HepG2 (cell line): Measurements from ENCODE around the gene MT1F. TPM values are rescaled to one million over a fixed set of nuclear protein-coding genes. Genes with fewer than 3 reads are reported as not detected.
A peak's percentile ranks its signal among the peaks of the same experiment; 100 is the strongest.

Experiments used
- DR1 ChIP-seq: sonication (generic); formaldehyde crosslinking; IDR thresholded peaks from 2 replicates; pipeline ENCODE4 v1.8.0; 2021; ENCODE audit warnings: mild to moderate bottlenecking, missing genetic modification reagents, inconsistent platforms
- HHEX ChIP-seq: IDR thresholded peaks from 2 replicates; pipeline ENCODE4 v1.6.1; 2016; ENCODE audit warnings: control low read depth
- MEF2D ChIP-seq: sonication (generic); formaldehyde crosslinking; IDR thresholded peaks from 2 replicates; pipeline ENCODE4 v1.5.1; 2020; ENCODE audit warnings: mild to moderate bottlenecking, missing genetic modification reagents
- NAIF1 ChIP-seq: sonication (generic); formaldehyde crosslinking; IDR thresholded peaks from 2 replicates; pipeline ENCODE4 v1.5.0; 2020; ENCODE audit warnings: mild to moderate bottlenecking, missing genetic modification reagents, borderline replicate concordance
- SKI ChIP-seq: fragments of 450-650 bp; IDR thresholded peaks from one replicate; pipeline ENCODE4 v1.6.1; 2018; ENCODE audit warnings: mild to moderate bottlenecking; ENCODE audit not compliant: partially characterized antibody
- SNAPC2 ChIP-seq: sonication (generic); formaldehyde crosslinking; IDR thresholded peaks from 2 replicates; pipeline ENCODE4 v1.8.1; 2022; ENCODE audit warnings: mild to moderate bottlenecking, missing genetic modification reagents
- YY1 ChIP-seq: IDR thresholded peaks from 2 replicates; pipeline ENCODE4 v1.6.1; 2011; ENCODE audit warnings: low read length, low read depth, moderate library complexity, mild to moderate bottlenecking; ENCODE audit not compliant: insufficient read depth, insufficient replicate concordance
- ZNF225 ChIP-seq: sonication (generic); formaldehyde crosslinking; IDR thresholded peaks from 2 replicates; pipeline ENCODE4 v1.4.0; 2020; ENCODE audit warnings: mild to moderate bottlenecking, missing genetic modification reagents
- ZNF317 ChIP-seq: sonication (generic); formaldehyde crosslinking; IDR thresholded peaks from 2 replicates; pipeline ENCODE4 v1.5.0; 2020; ENCODE audit warnings: mild to moderate bottlenecking, missing genetic modification reagents
- ZNF335 ChIP-seq: sonication (generic); formaldehyde crosslinking; IDR thresholded peaks from 2 replicates; pipeline ENCODE4 v1.4.0; 2020; ENCODE audit warnings: missing genetic modification reagents
- ZNF558 ChIP-seq: sonication (generic); formaldehyde crosslinking; IDR thresholded peaks from 2 replicates; pipeline ENCODE4 v1.9.0; 2022; ENCODE audit warnings: mild to moderate bottlenecking, missing genetic modification reagents, borderline replicate concordance
- ZSCAN22 ChIP-seq: sonication (generic); formaldehyde crosslinking; IDR thresholded peaks from 2 replicates; pipeline ENCODE4 v1.4.0; 2020; ENCODE audit warnings: mild to moderate bottlenecking, missing genetic modification reagents
- polyA plus RNA-seq, 8 experiments: library from polyadenylated mRNA; depleted of rRNA in 3 of 8; stranded (reverse) in 7 of 8; unstranded in 1 of 8; fragments of >200 nt; fragmentation: Illumina TruSeq in 4 of 8; extraction: Trizol in 4 of 8; gene quantifications; 2 replicates each; pipeline versions ENCODE4 v1.2.1 to v1.2.3, GENCODE V29; 2011 to 2016; ENCODE audit warnings: low read depth in 4 of 8, missing spikeins in 1 of 8, mixed read lengths in 1 of 8; ENCODE audit not compliant: insufficient read depth in 1 of 8
- total RNA-seq, 5 experiments: library from RNA; depleted of rRNA; stranded (reverse); fragments of >200 nt; fragmentation: Illumina TruSeq; extraction: Trizol; gene quantifications; 2 replicates each; pipeline ENCODE4 v1.2.3, GENCODE V29; 2016; ENCODE audit warnings: low read depth in 1 of 5
- TF ChIP-seq, protein P1 (sequence below): sonication (generic); formaldehyde crosslinking; IDR thresholded peaks from 2 replicates; pipeline ENCODE4 v1.9.0; 2021; ENCODE audit warnings: mild to moderate bottlenecking, missing genetic modification reagents
- TF ChIP-seq, protein P2 (sequence below): sonication (generic); formaldehyde crosslinking; IDR thresholded peaks from 2 replicates; pipeline ENCODE4 v1.5.0; 2020; ENCODE audit warnings: mild to moderate bottlenecking, missing genetic modification reagents, borderline replicate concordance
- TF ChIP-seq, protein P3 (sequence below): sonication (generic); formaldehyde crosslinking; IDR thresholded peaks from 2 replicates; pipeline ENCODE4 v1.5.0; 2020; ENCODE audit warnings: missing genetic modification reagents
- TF ChIP-seq, protein P4 (sequence below): sonication (generic); formaldehyde crosslinking; IDR thresholded peaks from 2 replicates; pipeline ENCODE4 v1.4.0; 2020; ENCODE audit warnings: low read depth, mild to moderate bottlenecking, missing genetic modification reagents

The MT1F gene
- total and polyA plus RNA-seq, 2 of the 13 experiments (the other 11 are each of a cell fraction or from before 2014, with no cell fraction given): 1.9 to 169 TPM

DNA sequence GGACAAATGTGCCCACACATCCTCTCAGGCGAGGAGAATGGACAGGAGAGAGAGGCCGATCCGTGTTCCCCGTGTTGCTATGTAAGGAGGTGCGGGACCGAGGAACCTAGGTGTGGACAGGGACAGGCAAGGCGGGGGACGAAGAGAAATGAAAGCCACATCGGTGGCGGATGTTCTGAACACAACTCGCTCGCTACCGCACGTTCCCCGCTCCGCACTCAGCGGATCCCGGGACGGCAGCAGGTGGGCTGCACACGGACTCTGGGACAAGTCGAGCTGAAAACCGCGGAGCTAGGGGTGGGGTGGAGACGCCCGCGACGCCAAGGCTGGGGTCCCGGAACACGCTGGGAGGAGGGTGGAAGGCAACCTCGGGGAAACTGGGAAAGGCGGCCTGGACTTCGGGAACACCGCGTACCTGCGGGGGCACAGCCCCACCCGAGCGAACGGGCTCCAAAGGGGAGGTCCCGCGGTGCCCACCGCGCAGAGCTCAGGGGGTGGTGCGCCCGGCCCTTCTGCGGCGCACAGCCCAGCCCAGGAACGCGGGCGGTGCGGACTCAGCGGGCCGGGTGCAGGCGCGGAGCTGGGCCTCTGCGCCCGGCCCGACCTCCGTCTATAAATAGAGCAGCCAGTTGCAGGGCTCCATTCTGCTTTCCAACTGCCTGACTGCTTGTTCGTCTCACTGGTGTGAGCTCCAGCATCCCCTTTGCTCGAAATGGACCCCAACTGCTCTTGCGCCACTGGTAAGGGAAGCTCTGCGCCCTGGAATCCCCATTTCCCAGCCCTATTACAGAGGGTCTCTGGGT, 32.4 kb upstream of the MT1F start, which contains the start of gene MT1E (continued):
- TF ChIP-seq, protein P1, sequence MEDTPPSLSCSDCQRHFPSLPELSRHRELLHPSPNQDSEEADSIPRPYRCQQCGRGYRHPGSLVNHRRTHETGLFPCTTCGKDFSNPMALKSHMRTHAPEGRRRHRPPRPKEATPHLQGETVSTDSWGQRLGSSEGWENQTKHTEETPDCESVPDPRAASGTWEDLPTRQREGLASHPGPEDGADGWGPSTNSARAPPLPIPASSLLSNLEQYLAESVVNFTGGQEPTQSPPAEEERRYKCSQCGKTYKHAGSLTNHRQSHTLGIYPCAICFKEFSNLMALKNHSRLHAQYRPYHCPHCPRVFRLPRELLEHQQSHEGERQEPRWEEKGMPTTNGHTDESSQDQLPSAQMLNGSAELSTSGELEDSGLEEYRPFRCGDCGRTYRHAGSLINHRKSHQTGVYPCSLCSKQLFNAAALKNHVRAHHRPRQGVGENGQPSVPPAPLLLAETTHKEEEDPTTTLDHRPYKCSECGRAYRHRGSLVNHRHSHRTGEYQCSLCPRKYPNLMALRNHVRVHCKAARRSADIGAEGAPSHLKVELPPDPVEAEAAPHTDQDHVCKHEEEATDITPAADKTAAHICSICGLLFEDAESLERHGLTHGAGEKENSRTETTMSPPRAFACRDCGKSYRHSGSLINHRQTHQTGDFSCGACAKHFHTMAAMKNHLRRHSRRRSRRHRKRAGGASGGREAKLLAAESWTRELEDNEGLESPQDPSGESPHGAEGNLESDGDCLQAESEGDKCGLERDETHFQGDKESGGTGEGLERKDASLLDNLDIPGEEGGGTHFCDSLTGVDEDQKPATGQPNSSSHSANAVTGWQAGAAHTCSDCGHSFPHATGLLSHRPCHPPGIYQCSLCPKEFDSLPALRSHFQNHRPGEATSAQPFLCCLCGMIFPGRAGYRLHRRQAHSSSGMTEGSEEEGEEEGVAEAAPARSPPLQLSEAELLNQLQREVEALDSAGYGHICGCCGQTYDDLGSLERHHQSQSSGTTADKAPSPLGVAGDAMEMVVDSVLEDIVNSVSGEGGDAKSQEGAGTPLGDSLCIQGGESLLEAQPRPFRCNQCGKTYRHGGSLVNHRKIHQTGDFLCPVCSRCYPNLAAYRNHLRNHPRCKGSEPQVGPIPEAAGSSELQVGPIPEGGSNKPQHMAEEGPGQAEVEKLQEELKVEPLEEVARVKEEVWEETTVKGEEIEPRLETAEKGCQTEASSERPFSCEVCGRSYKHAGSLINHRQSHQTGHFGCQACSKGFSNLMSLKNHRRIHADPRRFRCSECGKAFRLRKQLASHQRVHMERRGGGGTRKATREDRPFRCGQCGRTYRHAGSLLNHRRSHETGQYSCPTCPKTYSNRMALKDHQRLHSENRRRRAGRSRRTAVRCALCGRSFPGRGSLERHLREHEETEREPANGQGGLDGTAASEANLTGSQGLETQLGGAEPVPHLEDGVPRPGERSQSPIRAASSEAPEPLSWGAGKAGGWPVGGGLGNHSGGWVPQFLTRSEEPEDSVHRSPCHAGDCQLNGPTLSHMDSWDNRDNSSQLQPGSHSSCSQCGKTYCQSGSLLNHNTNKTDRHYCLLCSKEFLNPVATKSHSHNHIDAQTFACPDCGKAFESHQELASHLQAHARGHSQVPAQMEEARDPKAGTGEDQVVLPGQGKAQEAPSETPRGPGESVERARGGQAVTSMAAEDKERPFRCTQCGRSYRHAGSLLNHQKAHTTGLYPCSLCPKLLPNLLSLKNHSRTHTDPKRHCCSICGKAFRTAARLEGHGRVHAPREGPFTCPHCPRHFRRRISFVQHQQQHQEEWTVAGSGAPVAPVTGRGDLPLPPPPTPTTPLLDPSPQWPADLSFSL (CRISPR knock-in tag): 0 out of 2 replicates have a peak, but pooled peaks have one; percentile 12
- no peak for TF ChIP-seq SNAPC2 (CRISPR knock-in tag)
- TF ChIP-seq MEF2D (CRISPR knock-in tag): peak; percentile 15; the same call in 1 of the 2 replicates
- TF ChIP-seq ZNF558: peak; percentile 75; the same call in 1 of the 2 replicates
- TF ChIP-seq, protein P2, sequence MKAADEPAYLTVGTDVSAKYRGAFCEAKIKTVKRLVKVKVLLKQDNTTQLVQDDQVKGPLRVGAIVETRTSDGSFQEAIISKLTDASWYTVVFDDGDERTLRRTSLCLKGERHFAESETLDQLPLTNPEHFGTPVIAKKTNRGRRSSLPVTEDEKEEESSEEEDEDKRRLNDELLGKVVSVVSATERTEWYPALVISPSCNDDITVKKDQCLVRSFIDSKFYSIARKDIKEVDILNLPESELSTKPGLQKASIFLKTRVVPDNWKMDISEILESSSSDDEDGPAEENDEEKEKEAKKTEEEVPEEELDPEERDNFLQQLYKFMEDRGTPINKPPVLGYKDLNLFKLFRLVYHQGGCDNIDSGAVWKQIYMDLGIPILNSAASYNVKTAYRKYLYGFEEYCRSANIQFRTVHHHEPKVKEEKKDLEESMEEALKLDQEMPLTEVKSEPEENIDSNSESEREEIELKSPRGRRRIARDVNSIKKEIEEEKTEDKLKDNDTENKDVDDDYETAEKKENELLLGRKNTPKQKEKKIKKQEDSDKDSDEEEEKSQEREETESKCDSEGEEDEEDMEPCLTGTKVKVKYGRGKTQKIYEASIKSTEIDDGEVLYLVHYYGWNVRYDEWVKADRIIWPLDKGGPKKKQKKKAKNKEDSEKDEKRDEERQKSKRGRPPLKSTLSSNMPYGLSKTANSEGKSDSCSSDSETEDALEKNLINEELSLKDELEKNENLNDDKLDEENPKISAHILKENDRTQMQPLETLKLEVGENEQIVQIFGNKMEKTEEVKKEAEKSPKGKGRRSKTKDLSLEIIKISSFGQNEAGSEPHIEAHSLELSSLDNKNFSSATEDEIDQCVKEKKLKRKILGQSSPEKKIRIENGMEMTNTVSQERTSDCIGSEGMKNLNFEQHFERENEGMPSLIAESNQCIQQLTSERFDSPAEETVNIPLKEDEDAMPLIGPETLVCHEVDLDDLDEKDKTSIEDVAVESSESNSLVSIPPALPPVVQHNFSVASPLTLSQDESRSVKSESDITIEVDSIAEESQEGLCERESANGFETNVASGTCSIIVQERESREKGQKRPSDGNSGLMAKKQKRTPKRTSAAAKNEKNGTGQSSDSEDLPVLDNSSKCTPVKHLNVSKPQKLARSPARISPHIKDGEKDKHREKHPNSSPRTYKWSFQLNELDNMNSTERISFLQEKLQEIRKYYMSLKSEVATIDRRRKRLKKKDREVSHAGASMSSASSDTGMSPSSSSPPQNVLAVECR (CRISPR knock-in tag): peak; percentile 36; the same call in 1 of the 2 replicates
- TF ChIP-seq, protein P3, sequence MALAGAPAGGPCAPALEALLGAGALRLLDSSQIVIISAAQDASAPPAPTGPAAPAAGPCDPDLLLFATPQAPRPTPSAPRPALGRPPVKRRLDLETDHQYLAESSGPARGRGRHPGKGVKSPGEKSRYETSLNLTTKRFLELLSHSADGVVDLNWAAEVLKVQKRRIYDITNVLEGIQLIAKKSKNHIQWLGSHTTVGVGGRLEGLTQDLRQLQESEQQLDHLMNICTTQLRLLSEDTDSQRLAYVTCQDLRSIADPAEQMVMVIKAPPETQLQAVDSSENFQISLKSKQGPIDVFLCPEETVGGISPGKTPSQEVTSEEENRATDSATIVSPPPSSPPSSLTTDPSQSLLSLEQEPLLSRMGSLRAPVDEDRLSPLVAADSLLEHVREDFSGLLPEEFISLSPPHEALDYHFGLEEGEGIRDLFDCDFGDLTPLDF (CRISPR knock-in tag): no peak
- no peak for TF ChIP-seq ZNF335 (CRISPR knock-in tag)
- TF ChIP-seq NAIF1: peak; percentile 72
- no peak for TF ChIP-seq SKI
- TF ChIP-seq HHEX: no peak
- 0 out of 2 replicates have a peak, but pooled peaks have one; percentile 55 for TF ChIP-seq DR1 (CRISPR knock-in tag)
- TF ChIP-seq, protein P4, sequence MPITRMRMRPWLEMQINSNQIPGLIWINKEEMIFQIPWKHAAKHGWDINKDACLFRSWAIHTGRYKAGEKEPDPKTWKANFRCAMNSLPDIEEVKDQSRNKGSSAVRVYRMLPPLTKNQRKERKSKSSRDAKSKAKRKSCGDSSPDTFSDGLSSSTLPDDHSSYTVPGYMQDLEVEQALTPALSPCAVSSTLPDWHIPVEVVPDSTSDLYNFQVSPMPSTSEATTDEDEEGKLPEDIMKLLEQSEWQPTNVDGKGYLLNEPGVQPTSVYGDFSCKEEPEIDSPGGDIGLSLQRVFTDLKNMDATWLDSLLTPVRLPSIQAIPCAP (CRISPR knock-in tag): no peak
- no peak for TF ChIP-seq ZNF225 (CRISPR knock-in tag)
- 0 out of 2 replicates have a peak, but pooled peaks have one; percentile 9 for TF ChIP-seq ZNF317 (CRISPR knock-in tag)
- no peak for TF ChIP-seq ZSCAN22
- TF ChIP-seq YY1: peak; percentile 44
